HEK293 (cell line): ENCODE data around the gene SLC4A1.
A peak's percentile ranks its signal among the peaks of the same experiment; 100 is the strongest.

Experiments used
- CTCF ChIA-PET: fragments of 350-600 bp; formaldehyde crosslinking; extraction: SDS; loops from one replicate; lab custom pipeline; 2021; ENCODE audit warnings: antibody characterized with exemption; lab: Yijun Ruan, JAX
- POLR2A ChIA-PET: fragments of 300-600 bp; formaldehyde crosslinking; extraction: SDS; loops from one replicate; lab custom pipeline; 2020; ENCODE audit warnings: antibody characterized with exemption, inconsistent platforms; lab: Yijun Ruan, JAX
- H3K27ac ChIP-seq: fragments of 200-500 bp; sonication (Bioruptor generic); 2 replicates; pipeline ENCODE4 v1.5.1; 2014; ENCODE audit warnings: low read depth, low read length, control low read depth, inconsistent platforms; ENCODE audit errors: extremely low read depth
- H3K36me3 ChIP-seq, 2 experiments: fragments of 200-500 bp in 1 of 2; sonication (Bioruptor generic) in 1 of 2; 1 replicate in 1 of 2; 2 replicates in 1 of 2; pipeline ENCODE4 v1.5.1; 2014 to 2017; ENCODE audit warnings: inconsistent platforms in 2 of 2, low read length in 2 of 2; ENCODE audit not compliant: control insufficient read depth in 2 of 2, insufficient read depth in 1 of 2
- H3K4me1 ChIP-seq: fragments of 200-500 bp; sonication (Bioruptor generic); 2 replicates; pipeline ENCODE4 v1.5.1; 2014; ENCODE audit warnings: mild to moderate bottlenecking, low read length, inconsistent platforms; ENCODE audit not compliant: control insufficient read depth, insufficient read depth
- H3K4me3 ChIP-seq: 2 replicates; pipeline ENCODE4 v1.5.1; 2011; ENCODE audit warnings: low read depth, mild to moderate bottlenecking, control low read depth, low read length, moderate library complexity
- H3K9me3 ChIP-seq: fragments of 200-500 bp; sonication (Bioruptor generic); 2 replicates; pipeline ENCODE4 v1.5.1; 2014; ENCODE audit warnings: low read depth, low read length, inconsistent platforms; ENCODE audit not compliant: control insufficient read depth, insufficient read depth
- EGR2 ChIP-seq: fragments of 450-650 bp; formaldehyde crosslinking; IDR thresholded peaks from 2 replicates; pipeline ENCODE4 v1.5.1; 2016; ENCODE audit warnings: low read depth, missing biosample characterization, missing genetic modification characterization
- RBAK ChIP-seq: fragments of 450-650 bp; formaldehyde crosslinking; IDR thresholded peaks from 2 replicates; pipeline ENCODE4 v1.5.1; 2016; ENCODE audit warnings: missing biosample characterization, missing genetic modification characterization
- ZBTB48 ChIP-seq: fragments of 450-650 bp; formaldehyde crosslinking; IDR thresholded peaks from 2 replicates; pipeline ENCODE4 v1.5.1; 2016; ENCODE audit warnings: missing biosample characterization, missing genetic modification characterization
- ZBTB7A ChIP-seq: fragments of 450-650 bp; formaldehyde crosslinking; IDR thresholded peaks from 2 replicates; pipeline ENCODE4 v1.5.1; 2016; ENCODE audit warnings: low read depth, missing biosample characterization, missing genetic modification characterization
- ZEB2 ChIP-seq: fragments of 450-650 bp; formaldehyde crosslinking; IDR thresholded peaks from 2 replicates; pipeline ENCODE4 v1.5.1; 2016; ENCODE audit warnings: missing biosample characterization, missing genetic modification characterization
- ZNF146 ChIP-seq: fragments of 450-650 bp; formaldehyde crosslinking; IDR thresholded peaks from 2 replicates; pipeline ENCODE4 v1.5.1; 2016; ENCODE audit warnings: missing biosample characterization, missing genetic modification characterization
- ZNF16 ChIP-seq: fragments of 450-650 bp; formaldehyde crosslinking; IDR thresholded peaks from 2 replicates; pipeline ENCODE4 v1.5.1; 2016; ENCODE audit warnings: low read depth, missing biosample characterization, missing genetic modification characterization
- ZNF23 ChIP-seq: fragments of 450-650 bp; formaldehyde crosslinking; IDR thresholded peaks from 2 replicates; pipeline ENCODE4 v1.5.1; 2016; ENCODE audit warnings: missing biosample characterization, missing genetic modification characterization, borderline replicate concordance
- ZNF394 ChIP-seq: fragments of 450-650 bp; formaldehyde crosslinking; IDR thresholded peaks from 2 replicates; pipeline ENCODE4 v1.5.1; 2016; ENCODE audit warnings: missing biosample characterization, missing genetic modification characterization, mild to moderate bottlenecking, moderate library complexity, borderline replicate concordance
- ZNF514 ChIP-seq: fragments of 450-650 bp; formaldehyde crosslinking; IDR thresholded peaks from 2 replicates; pipeline ENCODE4 v1.5.1; 2016; ENCODE audit warnings: missing biosample characterization, missing genetic modification characterization
- ZNF529 ChIP-seq: fragments of 450-650 bp; formaldehyde crosslinking; IDR thresholded peaks from 2 replicates; pipeline ENCODE4 v1.5.1; 2017; ENCODE audit warnings: missing genetic modification characterization, missing biosample characterization; ENCODE audit not compliant: insufficient replicate concordance
- ZNF549 ChIP-seq: fragments of 450-650 bp; IDR thresholded peaks from 2 replicates; pipeline ENCODE4 v1.5.1; 2018; ENCODE audit warnings: missing biosample characterization, missing genetic modification characterization, mild to moderate bottlenecking, inconsistent platforms, moderate library complexity
- ZNF76 ChIP-seq: fragments of 450-650 bp; formaldehyde crosslinking; IDR thresholded peaks from 2 replicates; pipeline ENCODE4; 2016; ENCODE audit warnings: low read depth, missing biosample characterization, missing genetic modification characterization, borderline replicate concordance
- ZNF785 ChIP-seq: fragments of 450-650 bp; formaldehyde crosslinking; IDR thresholded peaks from 2 replicates; pipeline ENCODE4 v1.5.1; 2016; ENCODE audit warnings: missing biosample characterization, missing genetic modification characterization
- ZNF791 ChIP-seq: fragments of 450-650 bp; formaldehyde crosslinking; IDR thresholded peaks from 2 replicates; pipeline ENCODE4 v1.5.1; 2016; ENCODE audit warnings: missing biosample characterization, missing genetic modification characterization
- TF ChIP-seq, protein P1 (sequence below): fragments of 450-650 bp; formaldehyde crosslinking; IDR thresholded peaks from 2 replicates; pipeline ENCODE4 v1.5.1; 2017; ENCODE audit warnings: missing biosample characterization, missing genetic modification characterization
- TF ChIP-seq, protein P2 (sequence below): fragments of 450-650 bp; formaldehyde crosslinking; optimal IDR thresholded peaks from 2 replicates; pipeline ENCODE3; 2016; ENCODE audit warnings: missing biosample characterization, mild to moderate bottlenecking, missing genetic modification characterization
- TF ChIP-seq, protein P3 (sequence below): IDR thresholded peaks from 2 replicates; pipeline ENCODE4 v1.6.1; 2011; ENCODE audit warnings: mild to moderate bottlenecking, low read depth, low read length, borderline replicate concordance
- TF ChIP-seq, protein P4 (sequence below): fragments of 450-650 bp; formaldehyde crosslinking; IDR thresholded peaks from 2 replicates; pipeline ENCODE4 v1.5.1; 2016; ENCODE audit warnings: missing biosample characterization, missing genetic modification characterization

SLC4A1 gene

DNA sequence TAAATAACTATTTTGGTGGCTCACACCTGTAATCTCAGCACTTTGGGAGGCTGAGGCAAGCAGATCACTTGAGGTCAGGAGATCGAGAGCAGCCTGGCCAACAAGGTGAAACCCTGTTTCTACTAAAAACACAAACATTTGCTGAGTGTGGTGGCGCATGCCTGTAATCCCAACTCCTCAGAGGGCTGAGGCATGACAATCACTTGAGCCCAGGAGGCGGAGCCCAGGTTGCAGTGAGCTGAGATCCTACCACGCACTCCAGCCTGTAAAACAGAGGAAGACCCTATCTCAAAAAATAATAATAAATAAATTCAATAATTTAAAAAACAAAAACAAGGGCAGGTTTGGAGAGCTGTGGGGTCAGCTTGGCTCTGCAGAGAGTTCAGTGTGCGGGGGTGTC is 5.7 kb upstream of the SLC4A1 start:
- POLR2A ChIA-PET = interaction anchor here (0.7 kb wide), 1 partner anchor 100 kb away, joined by 4 read pairs; no protein-coding TSS in a partner anchor

DNA sequence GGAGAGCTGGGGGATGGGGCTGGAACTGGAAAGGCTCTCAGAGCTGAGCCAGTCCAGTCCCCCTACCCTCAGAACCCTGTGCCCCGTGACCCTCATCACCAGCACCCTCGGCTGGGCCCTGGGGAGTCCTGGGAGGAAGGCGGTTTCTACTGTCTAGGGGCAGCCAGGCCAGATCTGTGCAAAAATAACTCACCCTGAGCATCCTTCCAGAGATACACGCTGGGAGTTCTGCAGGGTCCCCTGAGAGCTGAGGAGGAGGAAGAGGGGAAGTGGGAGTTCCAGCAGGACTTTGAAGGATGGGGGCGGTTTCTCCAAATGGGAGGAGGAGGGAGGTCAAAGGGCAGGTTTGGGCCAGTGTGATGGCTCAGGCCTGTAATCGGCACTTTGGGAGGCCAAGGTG is 5.0 kb upstream of the SLC4A1 start:
- no peaks in the 10 kb centered on the region for H3K36me3 ChIP-seq
- ChIA-PET CTCF (interaction anchor here (0.7 to 0.9 kb wide), 3 partner anchors 63 to 188 kb away, joined by 4 to 7 read pairs (median 4); no protein-coding TSS in a partner anchor), POLR2A (interaction anchor here (0.7 kb wide), 1 partner anchor 101 kb away, joined by 4 read pairs; no protein-coding TSS in a partner anchor)
- H3K4me1 ChIP-seq = no peaks in the 10 kb centered on the region
- no peaks in the 10 kb centered on the region for H3K9me3 ChIP-seq
- H3K4me3 ChIP-seq = no peak overlapping the region
- H3K27ac ChIP-seq = no peak overlapping the region
- TF ChIP-seq, protein P1, sequence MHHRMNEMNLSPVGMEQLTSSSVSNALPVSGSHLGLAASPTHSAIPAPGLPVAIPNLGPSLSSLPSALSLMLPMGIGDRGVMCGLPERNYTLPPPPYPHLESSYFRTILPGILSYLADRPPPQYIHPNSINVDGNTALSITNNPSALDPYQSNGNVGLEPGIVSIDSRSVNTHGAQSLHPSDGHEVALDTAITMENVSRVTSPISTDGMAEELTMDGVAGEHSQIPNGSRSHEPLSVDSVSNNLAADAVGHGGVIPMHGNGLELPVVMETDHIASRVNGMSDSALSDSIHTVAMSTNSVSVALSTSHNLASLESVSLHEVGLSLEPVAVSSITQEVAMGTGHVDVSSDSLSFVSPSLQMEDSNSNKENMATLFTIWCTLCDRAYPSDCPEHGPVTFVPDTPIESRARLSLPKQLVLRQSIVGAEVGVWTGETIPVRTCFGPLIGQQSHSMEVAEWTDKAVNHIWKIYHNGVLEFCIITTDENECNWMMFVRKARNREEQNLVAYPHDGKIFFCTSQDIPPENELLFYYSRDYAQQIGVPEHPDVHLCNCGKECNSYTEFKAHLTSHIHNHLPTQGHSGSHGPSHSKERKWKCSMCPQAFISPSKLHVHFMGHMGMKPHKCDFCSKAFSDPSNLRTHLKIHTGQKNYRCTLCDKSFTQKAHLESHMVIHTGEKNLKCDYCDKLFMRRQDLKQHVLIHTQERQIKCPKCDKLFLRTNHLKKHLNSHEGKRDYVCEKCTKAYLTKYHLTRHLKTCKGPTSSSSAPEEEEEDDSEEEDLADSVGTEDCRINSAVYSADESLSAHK (tag by site-specific recombination) = 0 out of 2 replicates have a peak, but pooled peaks have one; percentile 36
- TF ChIP-seq ZNF23 (no peak), EGR2 (tag by site-specific recombination) (peak; percentile 22; the same call in 1 of the 2 replicates)

More for the DNA sequence above, 5.7 kb upstream of the SLC4A1 start:
- Histone ChIP-seq H3K36me3 (no peaks in the 10 kb centered on the region), H3K9me3 (no peaks in the 10 kb centered on the region), H3K27ac (no peak overlapping the region), H3K4me1 (no peaks in the 10 kb centered on the region), H3K4me3 (no peak overlapping the region)
- CTCF ChIA-PET = interaction anchor here (0.7 to 0.9 kb wide), 3 partner anchors 64 to 189 kb away, joined by 4 to 7 read pairs (median 4); no protein-coding TSS in a partner anchor
- no peak for TF ChIP-seq ZNF529
- TF ChIP-seq ZNF791 (tag by site-specific recombination) = no peak
- TF ChIP-seq ZNF146 (tag by site-specific recombination) = no peak
- no peak for TF ChIP-seq ZNF514 (tag by site-specific recombination)
- no peak for TF ChIP-seq ZNF76 (tag by site-specific recombination)
- TF ChIP-seq ZNF16 (tag by site-specific recombination) = no peak
- TF ChIP-seq, protein P2, sequence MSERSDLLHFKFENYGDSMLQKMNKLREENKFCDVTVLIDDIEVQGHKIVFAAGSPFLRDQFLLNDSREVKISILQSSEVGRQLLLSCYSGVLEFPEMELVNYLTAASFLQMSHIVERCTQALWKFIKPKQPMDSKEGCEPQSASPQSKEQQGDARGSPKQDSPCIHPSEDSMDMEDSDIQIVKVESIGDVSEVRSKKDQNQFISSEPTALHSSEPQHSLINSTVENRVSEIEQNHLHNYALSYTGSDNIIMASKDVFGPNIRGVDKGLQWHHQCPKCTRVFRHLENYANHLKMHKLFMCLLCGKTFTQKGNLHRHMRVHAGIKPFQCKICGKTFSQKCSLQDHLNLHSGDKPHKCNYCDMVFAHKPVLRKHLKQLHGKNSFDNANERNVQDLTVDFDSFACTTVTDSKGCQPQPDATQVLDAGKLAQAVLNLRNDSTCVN = no peak
- TF ChIP-seq ZBTB7A = no peak
- TF ChIP-seq, protein P3, sequence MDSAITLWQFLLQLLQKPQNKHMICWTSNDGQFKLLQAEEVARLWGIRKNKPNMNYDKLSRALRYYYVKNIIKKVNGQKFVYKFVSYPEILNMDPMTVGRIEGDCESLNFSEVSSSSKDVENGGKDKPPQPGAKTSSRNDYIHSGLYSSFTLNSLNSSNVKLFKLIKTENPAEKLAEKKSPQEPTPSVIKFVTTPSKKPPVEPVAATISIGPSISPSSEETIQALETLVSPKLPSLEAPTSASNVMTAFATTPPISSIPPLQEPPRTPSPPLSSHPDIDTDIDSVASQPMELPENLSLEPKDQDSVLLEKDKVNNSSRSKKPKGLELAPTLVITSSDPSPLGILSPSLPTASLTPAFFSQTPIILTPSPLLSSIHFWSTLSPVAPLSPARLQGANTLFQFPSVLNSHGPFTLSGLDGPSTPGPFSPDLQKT = no peak
- TF ChIP-seq ZEB2 (tag by site-specific recombination) = no peak
- TF ChIP-seq ZNF394 (tag by site-specific recombination) = no peak

DNA sequence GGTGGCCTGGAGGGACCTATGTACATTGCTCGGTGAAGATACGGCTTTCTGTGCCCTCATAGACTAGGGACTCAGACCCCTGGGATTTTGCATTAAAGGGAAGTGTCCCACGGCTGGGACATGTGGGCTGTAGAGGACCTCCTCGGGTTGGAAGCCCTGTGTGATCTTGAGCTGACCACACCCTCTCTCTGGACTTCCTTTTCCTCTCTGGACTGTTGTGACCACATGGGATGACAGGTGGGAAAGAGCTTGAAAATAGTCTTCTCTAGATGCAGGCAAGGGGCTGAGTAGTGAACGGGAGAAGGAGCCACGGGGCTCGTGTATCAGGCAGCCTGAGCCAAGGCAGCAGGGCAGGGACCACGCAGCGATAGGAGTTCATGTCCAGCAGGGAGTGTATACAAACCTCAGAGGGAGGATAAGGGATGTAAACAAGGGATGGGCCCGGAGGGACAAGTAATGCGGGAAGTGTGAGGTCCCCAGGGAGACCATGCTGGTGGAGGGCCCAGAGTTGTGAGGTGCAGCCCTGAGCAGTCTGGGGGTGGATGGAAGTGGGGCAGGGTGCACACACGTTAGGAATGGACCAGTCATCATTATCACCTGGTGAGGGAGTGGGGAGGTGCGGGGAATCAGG is 4.5 kb upstream of the SLC4A1 start:
- POLR2A ChIA-PET = no interaction called here
- Histone ChIP-seq H3K36me3 (no peaks in the 10 kb centered on the region), H3K4me3 (no peak overlapping the region), H3K9me3 (no peaks in the 10 kb centered on the region), H3K4me1 (no peaks in the 10 kb centered on the region), H3K27ac (no peak overlapping the region)
- CTCF ChIA-PET = no interaction called here
- no peak for TF ChIP-seq ZNF785 (tag by site-specific recombination)
- TF ChIP-seq, protein P4, sequence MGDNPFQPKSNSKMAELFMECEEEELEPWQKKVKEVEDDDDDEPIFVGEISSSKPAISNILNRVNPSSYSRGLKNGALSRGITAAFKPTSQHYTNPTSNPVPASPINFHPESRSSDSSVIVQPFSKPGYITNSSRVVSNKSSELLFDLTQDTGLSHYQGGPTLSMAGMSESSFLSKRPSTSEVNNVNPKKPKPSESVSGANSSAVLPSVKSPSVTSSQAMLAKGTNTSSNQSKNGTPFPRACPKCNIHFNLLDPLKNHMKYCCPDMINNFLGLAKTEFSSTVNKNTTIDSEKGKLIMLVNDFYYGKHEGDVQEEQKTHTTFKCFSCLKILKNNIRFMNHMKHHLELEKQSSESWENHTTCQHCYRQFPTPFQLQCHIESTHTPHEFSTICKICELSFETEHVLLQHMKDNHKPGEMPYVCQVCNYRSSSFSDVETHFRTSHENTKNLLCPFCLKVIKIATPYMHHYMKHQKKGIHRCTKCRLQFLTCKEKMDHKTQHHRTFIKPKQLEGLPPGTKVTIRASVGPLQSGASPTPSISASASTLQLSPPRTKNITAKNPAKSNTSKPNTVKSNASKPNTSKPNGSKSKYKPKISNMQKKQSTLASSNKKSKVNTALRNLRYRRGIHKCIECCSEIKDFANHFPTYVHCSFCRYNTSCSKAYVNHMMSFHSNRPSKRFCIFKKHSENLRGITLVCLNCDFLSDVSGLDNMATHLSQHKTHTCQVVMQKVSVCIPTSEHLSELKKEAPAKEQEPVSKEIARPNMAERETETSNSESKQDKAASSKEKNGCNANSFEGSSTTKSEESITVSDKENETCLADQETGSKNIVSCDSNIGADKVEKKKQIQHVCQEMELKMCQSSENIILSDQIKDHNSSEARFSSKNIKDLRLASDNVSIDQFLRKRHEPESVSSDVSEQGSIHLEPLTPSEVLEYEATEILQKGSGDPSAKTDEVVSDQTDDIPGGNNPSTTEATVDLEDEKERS (tag by site-specific recombination) = no peak
- TF ChIP-seq ZNF549 (tag by site-specific recombination) = no peak
- no peak for TF ChIP-seq RBAK (tag by site-specific recombination)
- 0 out of 2 replicates have a peak, but pooled peaks have one; percentile 27 for TF ChIP-seq ZBTB48 (tag by site-specific recombination)
